Mucosa of stomach (tissue), 1 donor: ENCODE measurements around the gene KIAA1328.

Experiments used
- H3K27me3 ChIP-seq: one replicate; pipeline ENCODE4 v1.7.0; 2013; ENCODE audit warnings: mild to moderate bottlenecking, low read length; ENCODE audit not compliant: control insufficient read depth, insufficient read depth
- H3K36me3 ChIP-seq: one replicate; pipeline ENCODE4 v1.7.0; 2013; ENCODE audit warnings: low read length; ENCODE audit not compliant: control insufficient read depth, insufficient read depth
- H3K4me1 ChIP-seq: one replicate; pipeline ENCODE4 v1.7.0; 2013; ENCODE audit warnings: mild to moderate bottlenecking, low read length; ENCODE audit not compliant: control insufficient read depth, insufficient read depth
- H3K4me3 ChIP-seq: one replicate; pipeline ENCODE4 v1.7.0; 2013; ENCODE audit warnings: low read length
- H3K9ac ChIP-seq: one replicate; pipeline ENCODE4 v1.7.0; 2013; ENCODE audit warnings: mild to moderate bottlenecking, low read length, moderate library complexity
- H3K9me3 ChIP-seq: one replicate; pipeline ENCODE4 v1.7.0; 2013; ENCODE audit warnings: mild to moderate bottlenecking, low read length, moderate library complexity; ENCODE audit not compliant: control insufficient read depth
- donor health status: Pancreatic carcinoma.

KIAA1328 gene

DNA sequence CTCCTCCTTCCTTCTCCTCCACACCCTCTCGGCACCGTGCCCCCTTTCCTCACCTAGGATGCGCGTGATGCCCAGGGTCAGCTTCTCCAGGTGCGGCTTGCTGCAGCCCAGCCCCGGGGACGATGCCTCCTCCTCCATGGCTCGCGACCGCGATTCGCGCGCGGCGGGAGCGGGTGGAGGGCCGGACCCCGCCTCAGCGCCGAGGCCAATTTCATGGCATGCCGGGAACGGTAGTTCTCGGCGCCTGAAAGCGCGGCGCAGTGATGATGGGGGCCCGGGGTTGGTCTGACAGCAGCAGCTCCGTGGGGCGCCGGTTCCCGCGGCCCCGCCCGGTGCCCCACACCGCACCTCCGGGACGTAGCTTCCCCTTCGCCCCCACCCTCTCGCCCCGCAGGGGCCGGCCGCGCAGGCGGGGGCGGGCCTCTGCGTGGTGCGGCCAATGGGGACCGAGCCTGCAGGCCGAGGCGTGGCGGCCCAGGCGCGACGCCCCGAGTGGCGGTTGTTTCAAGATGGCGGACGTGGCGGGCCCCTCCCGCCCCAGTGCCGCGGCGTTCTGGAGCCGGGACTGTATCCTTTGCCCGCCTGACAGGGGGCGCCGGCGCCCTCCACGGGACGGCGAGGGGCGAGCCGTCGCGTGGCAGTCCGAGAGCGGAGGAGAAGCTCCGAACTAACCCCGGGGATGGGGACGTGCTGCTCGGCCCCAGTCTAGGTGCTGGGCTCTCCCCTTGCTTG, at the start of gene KIAA1328, which contains the start of gene TPGS2:
Gene KIAA1328 (plus strand): TSS at position 498 of the 732 bp plus-strand sequence. CDS start 12 bp downstream, at position 510.
Gene TPGS2 (minus strand): TSS at position 373 of the 732 bp plus-strand sequence. CDS start 235 bp downstream, at position 138.
- H3K27me3 ChIP-seq: no peaks in the 10 kb centered on the region
- no peaks in the 10 kb centered on the region for H3K4me1 ChIP-seq
- H3K9me3 ChIP-seq: no peaks in the 10 kb centered on the region
- H3K36me3 ChIP-seq: no peaks in the 10 kb centered on the region
- H3K4me3 ChIP-seq: peak within 1 kb of the TSS; percentile 85
- peak within 1 kb of the TSS; percentile 82 for H3K9ac ChIP-seq

GRCh38 chr18:36780748-36781147, 48.2 kb upstream of the KIAA1328 start:
- Histone ChIP-seq H3K4me3 (no peak overlapping the region), H3K9ac (no peak overlapping the region), H3K4me1 (no peaks in the 10 kb centered on the region), H3K36me3 (no peaks in the 10 kb centered on the region), H3K27me3 (no peaks in the 10 kb centered on the region), H3K9me3 (no peaks in the 10 kb centered on the region)

DNA sequence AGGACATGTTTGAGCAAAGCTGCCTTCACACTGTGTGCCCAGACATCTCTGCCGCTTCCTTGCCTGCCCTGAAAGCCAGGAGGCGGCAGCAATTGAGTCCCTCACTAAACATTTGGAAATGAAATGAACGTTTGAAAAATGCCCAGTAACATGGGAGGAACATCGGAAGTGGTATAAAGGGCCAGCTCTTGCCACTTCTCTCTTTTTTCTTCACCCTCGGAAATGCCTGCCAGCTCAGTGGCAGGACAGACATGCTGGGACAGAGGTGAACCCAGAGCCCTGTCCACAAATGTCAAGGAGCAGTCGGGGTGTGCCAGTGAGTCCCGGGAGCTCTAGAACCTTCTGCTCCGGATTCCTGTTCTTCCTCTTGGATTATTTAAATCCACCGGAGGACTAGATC, 46.2 kb upstream of the KIAA1328 start:
- Histone ChIP-seq H3K4me3 (no peak overlapping the region), H3K9ac (no peak overlapping the region), H3K27me3 (no peaks in the 10 kb centered on the region), H3K36me3 (no peaks in the 10 kb centered on the region), H3K4me1 (no peaks in the 10 kb centered on the region), H3K9me3 (no peaks in the 10 kb centered on the region)

- no peak overlapping the region for H3K9ac ChIP-seq
These were observed 45.1 kb upstream of the KIAA1328 start for GRCh38 chr18:36783792-36784191.

GRCh38 chr18:36786686-36787085, 42.2 kb upstream of the KIAA1328 start:
- H3K4me1 ChIP-seq: no peaks in the 10 kb centered on the region
- no peaks in the 10 kb centered on the region for H3K36me3 ChIP-seq
- no peaks in the 10 kb centered on the region for H3K9me3 ChIP-seq
- H3K9ac ChIP-seq: no peak overlapping the region
- no peaks in the 10 kb centered on the region for H3K27me3 ChIP-seq
- H3K4me3 ChIP-seq: no peak overlapping the region

More at GRCh38 chr18:36783792-36784191, 45.1 kb upstream of the KIAA1328 start:
- Histone ChIP-seq H3K36me3 (no peaks in the 10 kb centered on the region), H3K4me1 (no peaks in the 10 kb centered on the region), H3K27me3 (no peaks in the 10 kb centered on the region), H3K4me3 (no peak overlapping the region), H3K9me3 (no peaks in the 10 kb centered on the region)

DNA sequence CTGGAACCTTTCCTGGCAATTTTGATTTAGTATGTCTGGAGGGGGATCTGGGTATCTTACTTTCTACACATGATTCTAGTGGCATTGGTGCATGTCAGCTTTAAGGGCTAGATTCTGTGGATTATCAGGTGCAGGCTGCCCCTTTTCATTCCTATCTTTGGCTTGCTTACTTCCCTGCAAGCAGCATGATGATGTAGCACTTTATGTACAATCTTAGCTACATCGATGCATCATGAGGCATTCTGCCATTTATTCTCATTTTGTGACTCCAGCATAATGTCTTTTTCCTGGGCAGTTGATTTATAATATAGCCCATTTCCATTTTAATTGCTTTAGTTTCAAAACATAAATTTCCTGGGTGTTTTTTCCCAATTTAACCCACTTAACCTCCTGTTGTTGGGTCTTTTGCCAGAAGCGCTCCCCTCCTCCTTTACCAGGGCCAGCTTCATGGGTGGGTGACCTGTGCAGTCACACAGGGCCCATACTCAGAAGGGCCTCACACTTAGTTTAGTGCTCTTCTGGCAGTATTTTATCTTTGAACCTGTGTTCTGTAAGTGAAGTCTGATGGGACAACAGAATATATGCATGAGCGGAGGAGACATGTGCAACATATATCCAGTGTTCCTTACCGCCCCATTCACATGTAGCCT, 36.2 kb upstream of the KIAA1328 start:
- Histone ChIP-seq H3K9me3 (no peaks in the 10 kb centered on the region), H3K27me3 (no peaks in the 10 kb centered on the region), H3K9ac (no peak overlapping the region), H3K36me3 (peaks cover 3% of the 10 kb centered on the region), H3K4me3 (no peak overlapping the region), H3K4me1 (no peaks in the 10 kb centered on the region)

DNA sequence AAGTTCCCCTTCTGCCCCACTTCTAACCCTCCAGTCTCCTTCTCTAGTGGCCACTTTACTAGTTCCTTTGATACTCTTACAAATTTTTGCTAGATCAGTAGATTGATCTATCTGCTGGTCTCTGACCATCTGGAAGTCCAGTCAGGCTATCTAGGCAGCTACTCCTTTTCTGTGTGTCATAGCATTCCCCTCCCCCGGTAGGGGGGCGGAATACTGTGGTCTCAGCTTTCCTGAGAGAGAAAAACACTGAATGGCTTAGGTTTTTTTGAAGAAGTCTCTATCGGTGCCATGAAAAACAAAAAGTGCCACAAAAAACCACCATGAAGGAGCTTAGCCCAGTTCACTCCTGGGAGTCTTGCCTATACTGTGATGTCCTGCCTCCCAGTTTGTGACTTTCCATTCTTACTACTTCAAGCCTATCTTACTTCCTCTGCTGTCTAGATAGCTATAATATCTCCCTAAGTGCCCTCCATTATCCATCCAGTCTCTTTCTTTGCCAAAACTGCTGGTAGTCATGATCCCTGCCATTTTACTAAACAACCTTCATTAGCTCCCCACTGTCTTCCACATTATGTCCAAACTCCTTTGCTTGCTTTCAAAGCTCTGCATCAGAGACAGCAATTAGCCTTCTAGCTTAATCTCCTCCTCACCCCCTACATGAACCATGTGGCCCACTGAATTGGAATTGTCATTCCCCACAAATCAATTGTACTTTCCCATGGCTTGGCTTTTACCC, 30.0 kb upstream of the KIAA1328 start:
- H3K4me3 ChIP-seq: no peak overlapping the region
- H3K36me3 ChIP-seq: peaks cover 5% of the 10 kb centered on the region
- H3K9ac ChIP-seq: no peak overlapping the region
- no peaks in the 10 kb centered on the region for H3K27me3 ChIP-seq
- H3K4me1 ChIP-seq: no peaks in the 10 kb centered on the region
- no peaks in the 10 kb centered on the region for H3K9me3 ChIP-seq

DNA sequence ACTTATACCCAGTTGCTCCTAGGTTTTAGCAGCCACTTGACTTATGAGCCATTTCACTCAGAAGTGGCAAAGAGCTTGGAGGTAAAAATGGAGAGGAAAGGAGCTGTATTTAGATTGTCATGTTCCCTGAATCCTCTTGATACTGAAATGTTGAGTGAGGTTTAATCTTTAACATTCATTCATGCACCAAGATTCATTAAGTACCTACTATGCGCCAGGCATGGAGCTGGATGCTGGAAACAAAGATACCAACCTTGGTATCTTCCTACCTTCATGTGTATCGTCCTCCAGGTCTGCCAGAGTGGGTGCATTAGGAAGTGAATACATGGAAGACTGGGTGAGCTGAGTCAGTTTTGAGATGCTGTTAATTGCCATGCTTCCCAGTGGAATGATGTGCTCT, 23.8 kb upstream of the KIAA1328 start:
- no peaks in the 10 kb centered on the region for H3K36me3 ChIP-seq
- H3K4me1 ChIP-seq: no peaks in the 10 kb centered on the region
- H3K27me3 ChIP-seq: no peaks in the 10 kb centered on the region
- no peak overlapping the region for H3K9ac ChIP-seq
- no peaks in the 10 kb centered on the region for H3K9me3 ChIP-seq
- H3K4me3 ChIP-seq: no peak overlapping the region

DNA sequence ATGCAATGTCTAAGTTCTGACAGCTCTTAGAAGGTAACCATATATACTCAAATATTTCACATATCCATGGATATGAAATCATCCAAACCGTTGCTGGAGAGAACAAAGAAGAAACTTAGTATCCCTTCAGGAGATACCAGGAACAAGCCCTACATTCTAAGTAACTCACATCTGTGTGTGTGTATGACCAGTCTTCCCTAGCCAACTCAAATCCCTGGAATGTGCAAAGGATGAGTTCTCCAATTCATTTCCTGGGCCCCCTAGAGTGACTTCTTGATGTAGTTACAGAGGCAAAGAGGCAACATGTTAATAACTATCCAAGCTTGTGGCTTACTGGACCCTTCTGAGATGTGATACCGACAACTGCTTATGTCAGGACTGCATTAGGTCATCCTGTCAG, 20.2 kb upstream of the KIAA1328 start:
- Histone ChIP-seq H3K4me3 (no peak overlapping the region), H3K9me3 (no peaks in the 10 kb centered on the region), H3K36me3 (no peaks in the 10 kb centered on the region), H3K27me3 (no peaks in the 10 kb centered on the region), H3K9ac (no peak overlapping the region), H3K4me1 (no peaks in the 10 kb centered on the region)

GRCh38 chr18:36809590-36810381, 19.1 kb upstream of the KIAA1328 start:
- no peak overlapping the region for H3K4me3 ChIP-seq

DNA sequence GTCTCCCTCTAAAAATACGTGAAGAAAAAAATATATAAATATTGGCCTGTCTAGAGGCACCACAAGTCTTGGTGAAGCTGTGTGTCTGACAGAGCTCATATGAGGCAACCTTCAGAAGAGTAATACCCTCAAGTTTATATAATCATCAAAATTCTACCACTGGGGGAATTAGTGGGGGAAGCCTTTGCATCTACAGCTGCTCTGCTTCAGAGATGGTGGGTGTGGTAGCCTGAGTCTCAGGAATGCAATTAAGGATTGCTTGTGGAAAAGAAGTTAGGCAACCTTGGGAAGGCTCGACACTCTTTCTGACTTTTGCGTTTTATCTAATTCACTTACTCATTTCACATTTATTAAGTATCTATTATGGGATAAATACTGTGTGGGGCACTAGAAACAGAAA, 17.5 kb upstream of the KIAA1328 start:
- Histone ChIP-seq H3K36me3 (no peaks in the 10 kb centered on the region), H3K27me3 (no peaks in the 10 kb centered on the region), H3K4me3 (no peak overlapping the region), H3K9ac (no peak overlapping the region), H3K9me3 (no peaks in the 10 kb centered on the region), H3K4me1 (peaks cover 9% of the 10 kb centered on the region)

More at GRCh38 chr18:36809590-36810381, 19.1 kb upstream of the KIAA1328 start:
- no peak overlapping the region for H3K9ac ChIP-seq
- H3K4me1 ChIP-seq: peaks cover 2% of the 10 kb centered on the region
- no peaks in the 10 kb centered on the region for H3K27me3 ChIP-seq
- H3K36me3 ChIP-seq: no peaks in the 10 kb centered on the region
- no peaks in the 10 kb centered on the region for H3K9me3 ChIP-seq
